Panc1 (cell line): ENCODE measurements around the gene KIF26A.

Source experiments
- CTCF ChIP-seq: fragments of 450-650 bp; IDR thresholded peaks from 2 replicates; pipeline ENCODE4 v1.5.1; 2017; ENCODE audit warnings: mild to moderate bottlenecking
- POLR2AphosphoS5 ChIP-seq: IDR thresholded peaks from 2 replicates; pipeline ENCODE4 v1.6.1; 2012; ENCODE audit warnings: mild to moderate bottlenecking, low read depth, low read length, moderate library complexity

DNA sequence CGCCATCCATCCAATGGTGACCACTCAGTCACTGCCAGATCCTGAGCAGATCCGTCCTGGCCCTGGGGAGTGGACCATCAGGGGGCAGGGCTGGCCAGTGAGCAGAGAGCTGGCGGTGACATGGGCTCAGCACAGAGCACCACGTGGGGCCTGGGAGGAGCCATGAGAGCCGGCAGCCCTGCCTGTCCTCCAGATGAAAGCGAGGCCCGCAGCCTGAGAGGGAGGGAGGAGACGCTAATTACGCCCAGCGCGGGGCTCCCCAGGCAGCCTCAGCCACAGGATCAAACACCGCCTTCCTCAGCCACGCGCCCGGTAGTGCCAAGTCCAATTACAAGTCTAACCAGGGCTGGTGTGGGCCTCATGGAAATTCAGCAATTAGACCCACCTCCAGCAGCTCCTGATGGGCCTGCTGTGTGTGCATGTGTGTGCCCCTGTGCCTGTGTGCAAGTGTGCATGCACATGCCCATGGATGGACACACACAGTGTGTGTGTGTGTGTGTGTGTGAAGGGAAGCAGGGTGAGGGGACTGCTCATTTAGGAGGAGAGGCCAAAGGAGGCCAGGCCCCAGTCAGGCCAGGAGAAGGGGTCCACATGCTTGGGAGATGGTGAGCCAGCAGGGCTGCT, 68.0 kb downstream of the KIF26A start:
- TF ChIP-seq POLR2AphosphoS5: no peak
- TF ChIP-seq CTCF: no peak
